TTC549 (cell line): ENCODE data around the gene PADI6.

Source experiments
- FAIRE-seq: peaks from 2 replicates; lab custom pipeline; 2012; peaks lifted over from hg19 to GRCh38; lab: Jason Lieb, UNC

The PADI6 gene

GRCh38 chr1:17436380-17437174 is 64.6 kb downstream of the PADI6 start:
- FAIRE-seq: no peak

DNA sequence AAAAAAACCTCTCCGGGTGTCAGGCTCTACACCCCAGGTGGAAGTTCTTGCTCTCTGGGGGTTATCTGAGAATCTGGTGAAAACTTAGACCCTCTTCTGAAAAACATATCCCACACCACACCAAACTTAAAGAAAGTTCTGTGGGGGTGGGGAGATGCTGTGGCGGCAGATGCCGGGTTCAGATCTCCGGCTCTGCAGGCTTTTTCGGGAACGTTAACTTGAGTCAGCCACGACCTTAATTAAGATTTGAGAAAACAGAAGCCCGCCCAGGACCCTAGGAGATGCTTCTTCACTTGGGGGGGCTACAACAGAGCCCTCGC is 65.2 kb downstream of the PADI6 start:
- no peak for FAIRE-seq

GRCh38 chr1:17437580-17438317 is 65.8 kb downstream of the PADI6 start:
- FAIRE-seq: no peak

DNA sequence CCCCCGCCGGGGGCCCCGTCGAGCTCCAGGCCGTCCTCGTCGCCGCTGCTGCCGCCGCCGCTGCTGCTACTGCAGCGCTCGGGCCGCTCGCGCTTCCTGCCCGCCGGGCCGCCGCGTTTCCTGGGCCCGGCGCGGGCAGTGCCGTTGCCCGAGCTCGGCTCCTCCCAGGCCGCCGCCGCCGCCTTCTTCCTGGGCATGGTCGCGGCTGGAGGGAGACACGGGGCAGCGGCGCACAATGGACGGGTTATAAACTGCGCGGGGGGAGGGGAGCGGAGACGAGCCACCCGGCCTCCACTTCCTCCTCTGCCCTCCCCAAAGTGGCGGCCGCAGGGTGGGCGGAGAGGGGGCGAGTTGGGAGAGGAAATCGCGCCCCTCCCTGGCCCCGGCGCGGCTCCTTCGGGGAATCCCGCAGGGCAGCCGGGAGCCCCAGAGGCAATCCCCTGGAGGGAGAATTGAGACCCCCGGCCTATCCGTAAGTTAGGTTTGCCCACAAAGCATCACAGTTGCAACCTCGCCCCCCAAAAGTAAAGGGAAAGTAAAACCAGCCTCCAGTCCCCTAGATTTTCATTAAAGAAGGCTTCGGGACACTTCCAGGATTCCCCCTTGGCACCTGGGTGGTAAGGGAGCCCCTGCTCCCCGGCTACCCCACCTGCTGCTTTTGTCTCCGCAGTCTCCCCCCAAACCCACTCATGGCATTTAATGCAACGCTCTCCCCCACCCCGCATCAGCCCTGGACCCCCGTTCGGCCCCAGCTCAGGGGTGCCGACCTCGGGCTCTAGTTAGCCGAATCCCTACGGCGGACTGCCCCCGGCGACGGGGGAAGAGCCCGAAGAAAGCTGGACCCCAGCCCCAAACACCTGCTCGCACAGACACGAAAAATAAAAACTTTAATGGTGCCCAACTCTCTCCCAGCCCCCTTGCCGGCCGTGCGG is 66.6 kb downstream of the PADI6 start:
- no peak for FAIRE-seq

- no peak for FAIRE-seq
Observed at GRCh38 chr1:17439250-17440073, 67.5 kb downstream of the PADI6 start, which contains the start of gene RCC2. Gene RCC2 (minus strand): TSS chr1:17439677. CDS start chr1:17438514, 1,163 bp downstream.

- no peak for FAIRE-seq
Observed at GRCh38 chr1:17440074-17440826, 68.3 kb downstream of the PADI6 start.

DNA sequence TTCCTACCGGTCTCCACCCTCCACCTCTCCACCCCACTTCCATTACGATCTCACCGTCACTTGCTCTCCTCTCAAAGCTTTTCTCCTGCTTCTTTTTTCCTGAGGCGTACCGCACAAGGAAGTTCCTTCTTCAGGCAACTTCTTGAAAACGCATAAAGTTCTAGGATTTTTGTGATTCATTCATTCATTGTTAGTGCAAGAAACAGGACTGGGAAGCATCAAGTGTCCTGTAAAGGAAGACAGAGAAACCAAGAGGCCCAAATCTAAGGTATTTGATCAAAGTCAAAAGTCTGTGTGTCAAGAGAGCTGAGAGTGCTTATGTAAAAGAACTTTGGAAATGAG is 68.8 kb downstream of the PADI6 start:
- no peak for FAIRE-seq

- FAIRE-seq: no peak
Observed at GRCh38 chr1:17441265-17441992, 69.4 kb downstream of the PADI6 start.

DNA sequence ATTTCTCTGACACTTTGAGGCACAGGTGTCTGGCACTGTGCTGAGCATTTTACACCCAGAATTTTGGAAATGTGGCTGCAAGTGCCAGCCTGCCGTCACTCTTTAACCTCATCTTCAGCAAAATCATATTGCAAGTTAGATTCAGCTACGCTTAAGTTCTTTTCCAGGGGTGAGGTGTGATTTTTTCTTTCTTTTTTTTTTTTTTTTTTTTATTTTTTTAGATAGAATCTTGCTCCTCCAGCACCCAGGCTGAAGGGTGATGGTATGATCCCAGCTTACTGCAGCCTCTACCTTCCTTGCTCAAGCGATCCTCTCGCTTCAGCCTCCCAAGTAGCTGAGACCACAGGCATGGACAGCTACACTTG is 70.0 kb downstream of the PADI6 start:
- FAIRE-seq: no peak

DNA sequence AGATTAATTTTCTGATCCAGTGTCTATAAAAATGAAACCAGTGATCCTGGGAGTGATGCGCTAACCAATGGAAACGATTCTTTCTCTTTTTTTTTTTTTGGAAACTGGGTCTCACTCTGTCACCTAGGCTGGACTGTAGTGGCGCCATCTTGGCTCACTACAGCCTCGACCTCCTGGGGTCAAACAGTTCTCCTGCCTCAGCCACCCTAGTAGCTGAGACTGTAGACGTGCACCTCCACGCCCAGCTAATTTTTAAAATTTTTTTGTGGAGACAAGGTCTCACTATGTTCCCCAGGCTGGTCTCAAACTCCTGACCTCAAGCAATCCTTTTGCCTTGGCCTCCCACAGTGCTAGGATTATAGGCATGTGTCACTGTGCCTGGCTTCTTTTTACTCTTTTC is 70.8 kb downstream of the PADI6 start:
- FAIRE-seq: no peak

DNA sequence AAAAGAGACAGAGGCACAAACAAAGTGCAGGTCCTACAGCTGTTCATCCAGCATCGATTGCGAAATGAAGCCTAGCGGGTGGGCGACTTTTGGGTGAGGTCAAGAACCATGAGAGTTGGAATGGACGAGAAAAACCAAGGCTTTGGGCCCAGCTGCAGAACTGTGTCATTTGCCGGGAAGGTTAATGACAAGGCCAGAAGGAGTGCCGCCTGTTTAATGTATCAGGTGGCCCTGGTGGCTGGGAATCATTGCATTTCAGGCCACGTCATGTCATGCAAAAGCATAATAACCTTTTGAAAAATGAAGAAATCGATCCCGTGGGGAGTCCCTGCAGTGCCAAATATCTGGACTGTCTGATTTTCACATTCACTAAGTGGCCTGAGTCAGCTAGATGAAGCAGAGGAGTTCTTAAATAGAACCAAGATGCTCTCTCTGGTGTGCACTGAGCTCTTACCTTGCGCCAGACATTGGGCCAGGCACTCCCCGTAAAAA is 75.6 kb downstream of the PADI6 start:
- FAIRE-seq: no peak
